HCT116 (cell line): ENCODE results near the gene TIPARP.

Experiments used
- EZH2 ChIP-seq: fragments of 200-600 bp; sonication (generic); IDR thresholded peaks from 2 replicates; pipeline ENCODE4 v1.6.1; 2017; ENCODE audit warnings: antibody characterized with exemption, mixed run types
- EZH2phosphoT487 ChIP-seq: fragments of 200-600 bp; IDR thresholded peaks from 2 replicates; pipeline ENCODE4 v1.6.1; 2018; ENCODE audit warnings: antibody characterized with exemption, borderline replicate concordance
- JUND ChIP-seq: IDR thresholded peaks from 2 replicates; pipeline ENCODE4 v1.6.1; 2012
- POLR2A ChIP-seq: IDR thresholded peaks from 2 replicates; pipeline ENCODE4 v1.7.0; 2011; ENCODE audit warnings: borderline replicate concordance; ENCODE audit not compliant: insufficient read depth, insufficient read length; ENCODE audit errors: extremely low read depth
- POLR2AphosphoS5 ChIP-seq: IDR thresholded peaks from 2 replicates; pipeline ENCODE4 v1.6.1; 2011; ENCODE audit warnings: mild to moderate bottlenecking, low read depth, low read length, moderate library complexity
- REST ChIP-seq: IDR thresholded peaks from 2 replicates; pipeline ENCODE4 v1.6.1; 2012; ENCODE audit warnings: low read depth
- SIN3A ChIP-seq: IDR thresholded peaks from 2 replicates; pipeline ENCODE4 v1.6.1; 2012; ENCODE audit warnings: low read depth
- SP1 ChIP-seq: IDR thresholded peaks from 2 replicates; pipeline ENCODE4 v1.6.1; 2012; ENCODE audit warnings: low read depth
- SRF ChIP-seq: IDR thresholded peaks from 2 replicates; pipeline ENCODE4 v1.6.1; 2012; ENCODE audit warnings: low read depth
- TCF7L2 ChIP-seq: IDR thresholded peaks from 2 replicates; pipeline ENCODE4 v1.7.0; 2011; ENCODE audit warnings: borderline replicate concordance, inconsistent platforms; ENCODE audit not compliant: insufficient read depth, insufficient read length; ENCODE audit errors: extremely low read depth
- YY1 ChIP-seq: IDR thresholded peaks from 2 replicates; pipeline ENCODE4 v1.6.1; 2011; ENCODE audit warnings: low read length, low read depth, moderate library complexity, mild to moderate bottlenecking; ENCODE audit not compliant: insufficient replicate concordance; ENCODE audit errors: extremely low read depth
- ZFX ChIP-seq: fragments of 450-650 bp; IDR thresholded peaks from 2 replicates; pipeline ENCODE4 v1.6.1; 2017
- TF ChIP-seq, protein P1 (sequence below), 3 experiments: fragments of 200-600 bp in 1 of 3; sonication (generic) in 1 of 3; IDR thresholded peaks in 2 of 3; conservative IDR thresholded peaks in 1 of 3; 2 replicates each; pipeline ENCODE4 v1.5.1; 2012 to 2017; ENCODE audit warnings: low read depth in 2 of 3, low read length in 2 of 3, antibody characterized with exemption in 1 of 3, borderline replicate concordance in 1 of 3, control low read depth in 1 of 3, mild to moderate bottlenecking in 1 of 3, mixed read lengths in 1 of 3, mixed run types in 1 of 3, moderate library complexity in 1 of 3; ENCODE audit not compliant: insufficient read depth in 1 of 3
- TF ChIP-seq, protein P2 (sequence below): IDR thresholded peaks from 2 replicates; pipeline ENCODE4 v1.6.1; 2011; ENCODE audit warnings: mild to moderate bottlenecking, low read length, moderate library complexity; ENCODE audit not compliant: insufficient replicate concordance; ENCODE audit errors: extremely low read depth

DNA sequence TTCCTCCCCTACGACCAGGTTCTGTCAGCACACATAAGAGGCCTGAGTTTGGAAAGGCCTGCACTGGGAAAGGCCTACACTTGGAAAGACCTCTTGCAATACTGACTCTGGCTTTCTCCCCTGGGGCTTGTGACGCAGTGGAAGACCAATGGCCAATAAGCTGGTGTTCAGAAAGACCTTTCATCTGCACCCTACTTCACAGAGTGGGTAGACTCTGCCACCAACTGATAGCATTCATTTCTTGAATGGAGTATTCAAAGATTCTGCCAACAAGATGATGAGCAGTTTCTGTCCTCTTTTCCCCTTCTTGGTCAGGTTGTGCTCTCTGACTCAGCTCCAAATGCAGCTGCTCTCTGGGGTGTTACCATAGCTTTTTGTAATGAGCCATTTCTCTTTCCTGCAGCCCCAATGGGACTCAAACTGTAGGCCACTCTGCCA, 48.8 kb downstream of the TIPARP start:
- TF ChIP-seq, protein P1, sequence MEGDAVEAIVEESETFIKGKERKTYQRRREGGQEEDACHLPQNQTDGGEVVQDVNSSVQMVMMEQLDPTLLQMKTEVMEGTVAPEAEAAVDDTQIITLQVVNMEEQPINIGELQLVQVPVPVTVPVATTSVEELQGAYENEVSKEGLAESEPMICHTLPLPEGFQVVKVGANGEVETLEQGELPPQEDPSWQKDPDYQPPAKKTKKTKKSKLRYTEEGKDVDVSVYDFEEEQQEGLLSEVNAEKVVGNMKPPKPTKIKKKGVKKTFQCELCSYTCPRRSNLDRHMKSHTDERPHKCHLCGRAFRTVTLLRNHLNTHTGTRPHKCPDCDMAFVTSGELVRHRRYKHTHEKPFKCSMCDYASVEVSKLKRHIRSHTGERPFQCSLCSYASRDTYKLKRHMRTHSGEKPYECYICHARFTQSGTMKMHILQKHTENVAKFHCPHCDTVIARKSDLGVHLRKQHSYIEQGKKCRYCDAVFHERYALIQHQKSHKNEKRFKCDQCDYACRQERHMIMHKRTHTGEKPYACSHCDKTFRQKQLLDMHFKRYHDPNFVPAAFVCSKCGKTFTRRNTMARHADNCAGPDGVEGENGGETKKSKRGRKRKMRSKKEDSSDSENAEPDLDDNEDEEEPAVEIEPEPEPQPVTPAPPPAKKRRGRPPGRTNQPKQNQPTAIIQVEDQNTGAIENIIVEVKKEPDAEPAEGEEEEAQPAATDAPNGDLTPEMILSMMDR (IDR thresholded peaks at IDR 0.05 in 2 of 3, conservative IDR thresholded peaks at IDR 0.05 in 1 of 3; ENCODE audit: borderline replicate concordance in 1 of 3, insufficient read depth in 1 of 3, low read depth in 2 of 3, low read length in 2 of 3) = no peak
- TF ChIP-seq EZH2 (no peak), TCF7L2 (no peak), POLR2AphosphoS5 (no peak), JUND (no peak), SIN3A (no peak), SP1 (no peak), ZFX (no peak), EZH2phosphoT487 (no peak), REST (no peak), POLR2A (no peak), YY1 (no peak), SRF (no peak)
- TF ChIP-seq, protein P2, sequence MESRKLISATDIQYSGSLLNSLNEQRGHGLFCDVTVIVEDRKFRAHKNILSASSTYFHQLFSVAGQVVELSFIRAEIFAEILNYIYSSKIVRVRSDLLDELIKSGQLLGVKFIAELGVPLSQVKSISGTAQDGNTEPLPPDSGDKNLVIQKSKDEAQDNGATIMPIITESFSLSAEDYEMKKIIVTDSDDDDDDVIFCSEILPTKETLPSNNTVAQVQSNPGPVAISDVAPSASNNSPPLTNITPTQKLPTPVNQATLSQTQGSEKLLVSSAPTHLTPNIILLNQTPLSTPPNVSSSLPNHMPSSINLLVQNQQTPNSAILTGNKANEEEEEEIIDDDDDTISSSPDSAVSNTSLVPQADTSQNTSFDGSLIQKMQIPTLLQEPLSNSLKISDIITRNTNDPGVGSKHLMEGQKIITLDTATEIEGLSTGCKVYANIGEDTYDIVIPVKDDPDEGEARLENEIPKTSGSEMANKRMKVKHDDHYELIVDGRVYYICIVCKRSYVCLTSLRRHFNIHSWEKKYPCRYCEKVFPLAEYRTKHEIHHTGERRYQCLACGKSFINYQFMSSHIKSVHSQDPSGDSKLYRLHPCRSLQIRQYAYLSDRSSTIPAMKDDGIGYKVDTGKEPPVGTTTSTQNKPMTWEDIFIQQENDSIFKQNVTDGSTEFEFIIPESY = no peak
